OCI-LY1 (cell line): ENCODE measurements around the gene TAC3.

Source experiments
- H2AFZ ChIP-seq: fragments of 200-600 bp; sonication (generic), shearing (Covaris generic); 2 replicates; pipeline ENCODE4 v1.6.0; 2014; ENCODE audit warnings: antibody characterized with exemption, mild to moderate bottlenecking, low read length
- H3F3A ChIP-seq: fragments of 200-600 bp; sonication (generic), shearing (Covaris generic); 2 replicates; pipeline ENCODE4 v1.6.0; 2014; ENCODE audit warnings: mild to moderate bottlenecking, antibody characterized with exemption, low read length, moderate library complexity; ENCODE audit not compliant: insufficient read depth
- H3K27ac ChIP-seq: fragments of 200-600 bp; sonication (generic); 2 replicates; pipeline ENCODE4 v1.5.1; 2014; ENCODE audit warnings: low read length, mixed run types, mild to moderate bottlenecking, low read depth; ENCODE audit not compliant: poor library complexity, severe bottlenecking
- H3K27me3 ChIP-seq: fragments of 200-600 bp; sonication (generic); 2 replicates; pipeline ENCODE4 v1.6.0; 2014; ENCODE audit warnings: antibody characterized with exemption, mild to moderate bottlenecking, low read length, moderate library complexity; ENCODE audit not compliant: insufficient read depth
- H3K36me3 ChIP-seq: fragments of 200-600 bp; sonication (generic); 2 replicates; pipeline ENCODE4 v1.6.1; 2014; ENCODE audit warnings: mild to moderate bottlenecking, antibody characterized with exemption, low read length, moderate library complexity, mixed read lengths; ENCODE audit not compliant: insufficient read depth
- H3K4me1 ChIP-seq: fragments of 200-600 bp; sonication (generic); 2 replicates; pipeline ENCODE4 v1.5.1; 2014; ENCODE audit warnings: mild to moderate bottlenecking, low read length, moderate library complexity; ENCODE audit not compliant: insufficient read depth, severe bottlenecking
- H3K4me2 ChIP-seq: fragments of 200-600 bp; sonication (generic), shearing (Covaris generic); 2 replicates; pipeline ENCODE4 v1.6.1; 2014; ENCODE audit warnings: low read length
- H3K4me3 ChIP-seq: fragments of 200-600 bp; sonication (generic); 2 replicates; pipeline ENCODE4 v1.5.1; 2014; ENCODE audit warnings: low read length, low read depth, mild to moderate bottlenecking, mixed read lengths; ENCODE audit not compliant: poor library complexity, severe bottlenecking
- H3K79me2 ChIP-seq: fragments of 200-600 bp; shearing (Covaris generic); 2 replicates; pipeline ENCODE4 v1.6.1; 2016; ENCODE audit warnings: mixed run types, low read length, mixed read lengths; ENCODE audit not compliant: insufficient read depth
- H3K9ac ChIP-seq: fragments of 200-600 bp; sonication (generic), shearing (Covaris generic); 2 replicates; pipeline ENCODE4 v1.6.1; 2014; ENCODE audit warnings: mild to moderate bottlenecking, low read length, mixed read lengths
- H3K9me2 ChIP-seq: fragments of 200-600 bp; sonication (generic), shearing (Covaris generic); 2 replicates; pipeline ENCODE4 v1.6.1; 2014; ENCODE audit warnings: low read depth, mild to moderate bottlenecking, low read length, mixed read lengths
- H3K9me3 ChIP-seq: fragments of 200-600 bp; shearing (Covaris generic); 2 replicates; pipeline ENCODE4 v1.6.1; 2014; ENCODE audit warnings: low read length, mixed read lengths
- H4K20me1 ChIP-seq: fragments of 200-600 bp; sonication (generic), shearing (Covaris generic); 2 replicates; pipeline ENCODE4 v1.6.0; 2016; ENCODE audit warnings: mild to moderate bottlenecking, low read length; ENCODE audit not compliant: insufficient read depth
- EZH2 ChIP-seq: fragments of 200-600 bp; sonication (generic), shearing (Covaris generic); IDR thresholded peaks from 2 replicates; pipeline ENCODE4 v1.8.0; 2017; ENCODE audit warnings: borderline replicate concordance, mixed run types, mild to moderate bottlenecking, antibody characterized with exemption, low read length, moderate library complexity, mixed read lengths
- TF ChIP-seq, protein P1 (sequence below): fragments of 200-600 bp; sonication (generic), shearing (Covaris generic); IDR thresholded peaks from 2 replicates; pipeline ENCODE4 v1.5.1; 2017; ENCODE audit warnings: mild to moderate bottlenecking, antibody characterized with exemption, low read length, moderate library complexity, mixed read lengths

The TAC3 gene

DNA sequence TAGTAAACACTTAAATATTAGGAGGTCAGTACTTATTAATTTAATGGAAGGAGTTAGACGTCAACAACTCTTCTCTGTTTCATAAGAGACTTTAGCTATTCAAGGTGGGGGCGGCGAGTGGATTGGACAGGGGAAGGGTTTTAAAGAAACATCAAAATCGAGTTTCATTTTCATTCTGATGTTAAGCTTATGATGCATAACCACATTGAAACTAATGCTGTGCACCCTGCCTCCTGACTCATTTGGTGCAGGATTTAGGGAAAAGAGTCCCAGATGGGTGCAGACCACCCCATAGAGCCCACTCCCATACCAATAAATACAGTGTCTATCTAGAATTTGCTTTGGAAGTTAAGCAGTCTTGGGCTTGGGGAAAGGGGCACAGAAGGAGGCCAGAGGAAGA lies 17.3 kb downstream of the TAC3 start:
- Histone ChIP-seq H3K4me3 (no peak overlapping the region), H3K4me1 (no peaks in the 10 kb centered on the region), H3K9me2 (no peaks in the 10 kb centered on the region), H3K27me3 (no peaks in the 10 kb centered on the region), H3F3A (no peaks in the 10 kb centered on the region), H4K20me1 (no peaks in the 10 kb centered on the region), H3K4me2 (no peak overlapping the region), H2AFZ (no peak overlapping the region), H3K36me3 (peaks cover 40% of the 10 kb centered on the region), H3K79me2 (no peaks in the 10 kb centered on the region), H3K27ac (no peak overlapping the region), H3K9ac (no peak overlapping the region), H3K9me3 (no peaks in the 10 kb centered on the region)
- no peak for TF ChIP-seq EZH2
- TF ChIP-seq, protein P1, sequence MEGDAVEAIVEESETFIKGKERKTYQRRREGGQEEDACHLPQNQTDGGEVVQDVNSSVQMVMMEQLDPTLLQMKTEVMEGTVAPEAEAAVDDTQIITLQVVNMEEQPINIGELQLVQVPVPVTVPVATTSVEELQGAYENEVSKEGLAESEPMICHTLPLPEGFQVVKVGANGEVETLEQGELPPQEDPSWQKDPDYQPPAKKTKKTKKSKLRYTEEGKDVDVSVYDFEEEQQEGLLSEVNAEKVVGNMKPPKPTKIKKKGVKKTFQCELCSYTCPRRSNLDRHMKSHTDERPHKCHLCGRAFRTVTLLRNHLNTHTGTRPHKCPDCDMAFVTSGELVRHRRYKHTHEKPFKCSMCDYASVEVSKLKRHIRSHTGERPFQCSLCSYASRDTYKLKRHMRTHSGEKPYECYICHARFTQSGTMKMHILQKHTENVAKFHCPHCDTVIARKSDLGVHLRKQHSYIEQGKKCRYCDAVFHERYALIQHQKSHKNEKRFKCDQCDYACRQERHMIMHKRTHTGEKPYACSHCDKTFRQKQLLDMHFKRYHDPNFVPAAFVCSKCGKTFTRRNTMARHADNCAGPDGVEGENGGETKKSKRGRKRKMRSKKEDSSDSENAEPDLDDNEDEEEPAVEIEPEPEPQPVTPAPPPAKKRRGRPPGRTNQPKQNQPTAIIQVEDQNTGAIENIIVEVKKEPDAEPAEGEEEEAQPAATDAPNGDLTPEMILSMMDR = no peak

- no peaks in the 10 kb centered on the region for H4K20me1 ChIP-seq
These were observed 18.0 kb downstream of the TAC3 start for GRCh38 chr12:56998316-56998715.

DNA sequence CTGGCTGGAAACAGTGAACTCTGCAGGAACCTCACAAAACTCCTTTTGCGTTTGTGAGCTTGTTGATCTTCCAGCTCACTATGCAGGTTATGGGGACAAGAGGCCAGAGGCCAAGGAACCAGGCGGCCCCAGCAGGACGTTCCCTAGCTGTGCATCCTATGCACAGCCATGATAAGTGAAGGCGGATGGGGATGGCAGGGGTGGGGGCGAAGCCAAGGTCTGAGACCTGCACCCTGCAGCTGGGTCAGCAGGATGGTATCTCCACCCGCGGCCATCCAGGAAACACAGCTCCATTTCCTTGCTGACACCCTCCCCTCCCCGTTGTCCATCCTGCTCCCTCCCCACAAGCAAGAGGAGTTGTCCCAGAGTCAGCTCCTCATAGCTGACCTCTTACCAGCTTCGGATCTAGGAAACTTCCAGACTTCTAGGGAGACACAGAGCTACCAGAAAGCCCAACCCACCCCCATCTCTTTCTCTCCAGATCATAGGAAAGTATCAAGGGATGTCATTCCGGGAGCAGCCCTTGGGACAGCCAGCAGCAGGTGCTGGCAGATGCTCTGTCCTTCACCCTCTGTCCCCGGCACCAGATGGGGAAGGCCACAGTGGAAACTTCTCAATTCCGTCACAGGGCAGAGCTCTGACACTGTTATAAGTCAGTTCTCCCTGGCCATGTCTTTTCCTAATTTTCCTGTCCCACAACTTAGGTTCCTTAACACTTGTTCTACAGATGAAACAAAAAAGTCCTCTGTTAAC lies 19.4 kb downstream of the TAC3 start:
- no peaks in the 10 kb centered on the region for H3K9me3 ChIP-seq
- H3K4me1 ChIP-seq = no peaks in the 10 kb centered on the region
- no peaks in the 10 kb centered on the region for H3K79me2 ChIP-seq
- peaks cover 21% of the 10 kb centered on the region; the same call in 1 of the 2 replicates for H3K36me3 ChIP-seq
- H3K27me3 ChIP-seq = no peaks in the 10 kb centered on the region
- TF ChIP-seq EZH2 = no peak
- TF ChIP-seq, protein P1 = no peak
- no peak overlapping the region for H2AFZ ChIP-seq
- H3K4me3 ChIP-seq = no peak overlapping the region
- no peaks in the 10 kb centered on the region for H3F3A ChIP-seq
- no peaks in the 10 kb centered on the region for H4K20me1 ChIP-seq
- no peaks in the 10 kb centered on the region for H3K9me2 ChIP-seq
- no peak overlapping the region for H3K9ac ChIP-seq
- H3K27ac ChIP-seq = no peak overlapping the region
- H3K4me2 ChIP-seq = no peak overlapping the region

More at GRCh38 chr12:56998316-56998715, 18.0 kb downstream of the TAC3 start:
- Histone ChIP-seq H3K9me3 (no peaks in the 10 kb centered on the region), H3K9me2 (no peaks in the 10 kb centered on the region), H3K4me3 (no peak overlapping the region), H3K4me1 (no peaks in the 10 kb centered on the region), H3K27me3 (no peaks in the 10 kb centered on the region), H3F3A (no peaks in the 10 kb centered on the region), H3K79me2 (no peaks in the 10 kb centered on the region), H2AFZ (no peak overlapping the region), H3K36me3 (peaks cover 33% of the 10 kb centered on the region), H3K27ac (no peak overlapping the region), H3K4me2 (no peak overlapping the region), H3K9ac (no peak overlapping the region)
- TF ChIP-seq, protein P1 = no peak
- no peak for TF ChIP-seq EZH2
